ENCODE results near the gene USP22.
"Not testable (repeated sequence)": the region's sequence is repeated elsewhere in the genome, so short reads cannot be mapped to it uniquely, and the experiment has no call there.

The USP22 gene

GRCh38 chr17:21042458-21043295 lies at the start of gene USP22:
USP22 (minus strand) TSS chr17:21043011; CDS start chr17:21042835, 176 bp downstream.
- no peak for DNase-seq

- no peak for DNase-seq
These were observed 48.2 kb upstream of the USP22 start for GRCh38 chr17:21090902-21091618.

- DNase-seq: no peak
These were observed 47.4 kb upstream of the USP22 start for GRCh38 chr17:21089933-21090901.

- DNase-seq: no peak
These were observed 46.3 kb upstream of the USP22 start for GRCh38 chr17:21089145-21089544.

GRCh38 chr17:21085707-21086106 lies 42.9 kb upstream of the USP22 start:
- DNase-seq: no peak

GRCh38 chr17:21085280-21085679 lies 42.5 kb upstream of the USP22 start:
- DNase-seq: not testable (repeated sequence)

GRCh38 chr17:21082001-21082436 lies 39.2 kb upstream of the USP22 start:
- no peak for DNase-seq

- DNase-seq: no peak
These were observed 36.4 kb upstream of the USP22 start for GRCh38 chr17:21079196-21079595.

- no peak for DNase-seq
These were observed 35.4 kb upstream of the USP22 start for GRCh38 chr17:21078016-21078780.

GRCh38 chr17:21077281-21077680 lies 34.5 kb upstream of the USP22 start:
- DNase-seq: no peak

- no peak for DNase-seq
These were observed 33.4 kb upstream of the USP22 start for GRCh38 chr17:21076242-21076641.

GRCh38 chr17:21075739-21076085 lies 32.9 kb upstream of the USP22 start:
- no peak for DNase-seq

GRCh38 chr17:21072745-21073197 lies 30.0 kb upstream of the USP22 start:
- DNase-seq: no peak

GRCh38 chr17:21066394-21066793 lies 23.6 kb upstream of the USP22 start:
- DNase-seq: no peak

GRCh38 chr17:21061971-21062526 lies 19.2 kb upstream of the USP22 start:
- no peak for DNase-seq

GRCh38 chr17:21061158-21061835 lies 18.5 kb upstream of the USP22 start:
- DNase-seq: no peak

GRCh38 chr17:21059761-21060160 lies 16.9 kb upstream of the USP22 start:
- DNase-seq: no peak

- no peak for DNase-seq
These were observed 15.5 kb upstream of the USP22 start for GRCh38 chr17:21058098-21058893.

GRCh38 chr17:21053056-21053455 lies 10.2 kb upstream of the USP22 start:
- DNase-seq: not testable (repeated sequence)

GRCh38 chr17:21049457-21049856 lies 6.6 kb upstream of the USP22 start:
- DNase-seq: no peak

All from NCI-H1105 treated with DMSO at 0.1 percent for 48 hours (cell line).